Keratinocyte (primary cell): ENCODE measurements around the gene SNAPC1. TPM values are rescaled to one million over a fixed set of nuclear protein-coding genes. Genes with fewer than 3 reads are reported as not detected.

Experiments
- DNase-seq: peaks from one replicate; pipeline ENCODE4 v3.0.0-alpha.2; 2011; ENCODE audit warnings: low read depth, missing footprints, low spot score
- FAIRE-seq: peaks from 2 replicates; lab custom pipeline; 2011; peaks lifted over from hg19 to GRCh38; lab: Jason Lieb, UNC
- H2AFZ ChIP-seq: 2 replicates; pipeline ENCODE4 v1.6.0; 2012; ENCODE audit warnings: low read length, control low read depth, inconsistent platforms; ENCODE audit not compliant: control insufficient read depth
- H3K27ac ChIP-seq: 2 replicates; pipeline ENCODE4 v1.5.1; 2011; ENCODE audit warnings: low read length; ENCODE audit not compliant: control insufficient read depth, insufficient read depth
- H3K27me3 ChIP-seq: 3 replicates; pipeline ENCODE4 v1.6.0; 2011; ENCODE audit warnings: low read length; ENCODE audit not compliant: control insufficient read depth, insufficient read depth; ENCODE audit errors: extremely low read depth
- H3K36me3 ChIP-seq, 2 experiments: 2 replicates in 1 of 2; 3 replicates in 1 of 2; pipeline ENCODE4 v1.5.1; 2011; ENCODE audit warnings: low read length in 2 of 2, mild to moderate bottlenecking in 1 of 2; ENCODE audit not compliant: control insufficient read depth in 2 of 2, insufficient read depth in 2 of 2; ENCODE audit errors: extremely low read depth in 1 of 2
- H3K4me1 ChIP-seq: 3 replicates; pipeline ENCODE4 v1.5.1; 2011; ENCODE audit warnings: low read length; ENCODE audit not compliant: control insufficient read depth, insufficient read depth; ENCODE audit errors: extremely low read depth
- H3K4me2 ChIP-seq: 3 replicates; pipeline ENCODE4 v1.6.0; 2011; ENCODE audit warnings: low read depth, low read length; ENCODE audit not compliant: control insufficient read depth, insufficient read depth; ENCODE audit errors: extremely low read depth
- H3K4me3 ChIP-seq, 3 experiments: fragments of 200-600 bp in 1 of 3; sonication (generic) in 1 of 3; 2 replicates in 2 of 3; 3 replicates in 1 of 3; pipeline ENCODE4 v1.5.1; 2011 to 2016; ENCODE audit warnings: low read length in 3 of 3, mild to moderate bottlenecking in 3 of 3, control low read depth in 2 of 3, inconsistent platforms in 1 of 3, low read depth in 1 of 3, mixed read lengths in 1 of 3, mixed run types in 1 of 3, moderate library complexity in 1 of 3; ENCODE audit not compliant: control insufficient read depth in 2 of 3, insufficient read depth in 2 of 3; ENCODE audit errors: extremely low read depth in 1 of 3
- H3K79me2 ChIP-seq: 2 replicates; pipeline ENCODE4 v1.6.0; 2012; ENCODE audit warnings: low read length; ENCODE audit not compliant: control insufficient read depth, insufficient read depth
- H3K9ac ChIP-seq: 3 replicates; pipeline ENCODE4 v1.6.0; 2011; ENCODE audit warnings: low read length; ENCODE audit not compliant: control insufficient read depth, insufficient read depth; ENCODE audit errors: extremely low read depth
- H3K9me1 ChIP-seq: 3 replicates; pipeline ENCODE4 v1.6.0; 2011; ENCODE audit warnings: low read length; ENCODE audit not compliant: control insufficient read depth, insufficient read depth; ENCODE audit errors: extremely low read depth
- H3K9me3 ChIP-seq: 2 replicates; pipeline ENCODE4 v1.5.1; 2012; ENCODE audit warnings: low read depth, low read length; ENCODE audit not compliant: control insufficient read depth
- H4K20me1 ChIP-seq: 3 replicates; pipeline ENCODE4 v1.6.0; 2011; ENCODE audit warnings: low read length; ENCODE audit not compliant: control insufficient read depth, insufficient read depth; ENCODE audit errors: extremely low read depth
- EZH2 ChIP-seq: IDR thresholded peaks from one replicate; pipeline ENCODE4 v1.6.1; 2012; ENCODE audit warnings: inconsistent platforms, mild to moderate bottlenecking, low read length, moderate library complexity
- dilution Hi-C: fragments of 300-500 bp; cut with MboI; formaldehyde crosslinking; loops from one replicate; pipeline ENCODE4 v1.7.0; 2020; ENCODE audit warnings: low sequenced_read_pairs; ENCODE audit not compliant: extremely low pct_ligation_motif_present
- polyA plus RNA-seq, 5 experiments: library from polyadenylated mRNA; depleted of rRNA in 3 of 5; stranded (reverse) in 3 of 5; stranded (forward) in 1 of 5; unstranded in 1 of 5; fragments of >200 nt; gene quantifications; 1 replicate in 1 of 5; 2 replicates in 3 of 5; 3 replicates in 1 of 5; pipeline versions ENCODE4 v1.2.1 to v1.2.3, GENCODE V29; 2011 to 2012; ENCODE audit warnings: missing spikeins in 2 of 5, low read depth in 1 of 5, low replicate concordance in 1 of 5
- TF ChIP-seq, protein P1 (sequence below), 3 experiments: IDR thresholded peaks in 1 of 3; conservative IDR thresholded peaks in 1 of 3; optimal IDR thresholded peaks in 1 of 3; 2 replicates in 2 of 3; 3 replicates in 1 of 3; pipeline versions ENCODE3 to v1.5.1; 2011; ENCODE audit warnings: low read length in 3 of 3, mild to moderate bottlenecking in 3 of 3, moderate library complexity in 2 of 3, control low read depth in 1 of 3, inconsistent platforms in 1 of 3; ENCODE audit not compliant: insufficient read depth in 2 of 3; ENCODE audit errors: extremely low read depth in 1 of 3

Gene SNAPC1
- polyA plus RNA-seq, 1 donor (not counting 4 experiments of a cell fraction or from before 2014, with no cell fraction given) = 17.7 TPM

- FAIRE-seq = no peak
- H3K4me3 ChIP-seq = no peak overlapping the region
These were observed 42.6 kb upstream of the SNAPC1 start for GRCh38 chr14:61719344-61720293.

DNA sequence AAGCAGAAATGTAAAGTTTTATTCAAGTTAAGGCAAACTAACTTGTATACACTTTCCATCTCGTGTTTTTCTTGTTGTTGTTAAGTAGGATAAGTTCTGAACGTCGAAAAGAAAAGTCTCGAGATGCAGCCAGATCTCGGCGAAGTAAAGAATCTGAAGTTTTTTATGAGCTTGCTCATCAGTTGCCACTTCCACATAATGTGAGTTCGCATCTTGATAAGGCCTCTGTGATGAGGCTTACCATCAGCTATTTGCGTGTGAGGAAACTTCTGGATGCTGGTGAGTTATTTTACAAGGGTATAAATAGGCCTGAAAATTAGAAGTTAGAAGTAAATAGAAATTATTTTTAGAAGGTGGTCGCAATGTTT lies 41.9 kb upstream of the SNAPC1 start:
- no peak for FAIRE-seq
- no peak for DNase-seq
- peaks cover 11% of the 10 kb centered on the region for H4K20me1 ChIP-seq
- H3K36me3 ChIP-seq = peaks cover 5 to 25% of the 10 kb centered on the region in 2 experiments
- H3K4me1 ChIP-seq = peaks cover 6% of the 10 kb centered on the region
- no peaks in the 10 kb centered on the region for H3K27me3 ChIP-seq
- TF ChIP-seq EZH2 = no peak
- TF ChIP-seq, protein P1, sequence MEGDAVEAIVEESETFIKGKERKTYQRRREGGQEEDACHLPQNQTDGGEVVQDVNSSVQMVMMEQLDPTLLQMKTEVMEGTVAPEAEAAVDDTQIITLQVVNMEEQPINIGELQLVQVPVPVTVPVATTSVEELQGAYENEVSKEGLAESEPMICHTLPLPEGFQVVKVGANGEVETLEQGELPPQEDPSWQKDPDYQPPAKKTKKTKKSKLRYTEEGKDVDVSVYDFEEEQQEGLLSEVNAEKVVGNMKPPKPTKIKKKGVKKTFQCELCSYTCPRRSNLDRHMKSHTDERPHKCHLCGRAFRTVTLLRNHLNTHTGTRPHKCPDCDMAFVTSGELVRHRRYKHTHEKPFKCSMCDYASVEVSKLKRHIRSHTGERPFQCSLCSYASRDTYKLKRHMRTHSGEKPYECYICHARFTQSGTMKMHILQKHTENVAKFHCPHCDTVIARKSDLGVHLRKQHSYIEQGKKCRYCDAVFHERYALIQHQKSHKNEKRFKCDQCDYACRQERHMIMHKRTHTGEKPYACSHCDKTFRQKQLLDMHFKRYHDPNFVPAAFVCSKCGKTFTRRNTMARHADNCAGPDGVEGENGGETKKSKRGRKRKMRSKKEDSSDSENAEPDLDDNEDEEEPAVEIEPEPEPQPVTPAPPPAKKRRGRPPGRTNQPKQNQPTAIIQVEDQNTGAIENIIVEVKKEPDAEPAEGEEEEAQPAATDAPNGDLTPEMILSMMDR (optimal IDR thresholded peaks at IDR 0.05 in 1 of 3, IDR thresholded peaks at IDR 0.05 in 1 of 3, conservative IDR thresholded peaks at IDR 0.05 in 1 of 3; ENCODE audit: extremely low read depth in 1 of 3, insufficient read depth in 2 of 3, low read length in 3 of 3) = no peak
- H3K9ac ChIP-seq = no peak overlapping the region
- dilution Hi-C loops = no loop called here
- no peak overlapping the region for H3K4me3 ChIP-seq
- H2AFZ ChIP-seq = no peak overlapping the region
- H3K9me1 ChIP-seq = no peaks in the 10 kb centered on the region
- H3K27ac ChIP-seq = no peak overlapping the region
- no peaks in the 10 kb centered on the region for H3K9me3 ChIP-seq
- H3K79me2 ChIP-seq = peaks cover 62% of the 10 kb centered on the region
- no peak overlapping the region for H3K4me2 ChIP-seq

More at GRCh38 chr14:61719344-61720293, 42.6 kb upstream of the SNAPC1 start:
- Histone ChIP-seq H3K27ac (no peak overlapping the region), H3K9me1 (no peaks in the 10 kb centered on the region), H3K36me3 (peaks cover 3 to 25% of the 10 kb centered on the region in 2 experiments), H4K20me1 (peaks cover 12% of the 10 kb centered on the region), H2AFZ (no peak overlapping the region), H3K9ac (no peak overlapping the region), H3K27me3 (no peaks in the 10 kb centered on the region), H3K4me2 (no peak overlapping the region), H3K79me2 (peaks cover 68% of the 10 kb centered on the region), H3K4me1 (peaks cover 6% of the 10 kb centered on the region), H3K9me3 (no peaks in the 10 kb centered on the region)
- dilution Hi-C loops = no loop called here
- no peak for DNase-seq
- TF ChIP-seq EZH2 = no peak
- TF ChIP-seq, protein P1 (optimal IDR thresholded peaks at IDR 0.05 in 1 of 3, IDR thresholded peaks at IDR 0.05 in 1 of 3, conservative IDR thresholded peaks at IDR 0.05 in 1 of 3; ENCODE audit: extremely low read depth in 1 of 3, insufficient read depth in 2 of 3, low read length in 3 of 3) = no peak
